ENCODE results near the gene NKAPL.

GRCh38 chr6:28274888-28275287, 15.8 kb downstream of the NKAPL start:
- no peak for TF ChIP-seq POLR2A (IDR thresholded peaks at IDR 0.05)
- TF ChIP-seq, protein P1, sequence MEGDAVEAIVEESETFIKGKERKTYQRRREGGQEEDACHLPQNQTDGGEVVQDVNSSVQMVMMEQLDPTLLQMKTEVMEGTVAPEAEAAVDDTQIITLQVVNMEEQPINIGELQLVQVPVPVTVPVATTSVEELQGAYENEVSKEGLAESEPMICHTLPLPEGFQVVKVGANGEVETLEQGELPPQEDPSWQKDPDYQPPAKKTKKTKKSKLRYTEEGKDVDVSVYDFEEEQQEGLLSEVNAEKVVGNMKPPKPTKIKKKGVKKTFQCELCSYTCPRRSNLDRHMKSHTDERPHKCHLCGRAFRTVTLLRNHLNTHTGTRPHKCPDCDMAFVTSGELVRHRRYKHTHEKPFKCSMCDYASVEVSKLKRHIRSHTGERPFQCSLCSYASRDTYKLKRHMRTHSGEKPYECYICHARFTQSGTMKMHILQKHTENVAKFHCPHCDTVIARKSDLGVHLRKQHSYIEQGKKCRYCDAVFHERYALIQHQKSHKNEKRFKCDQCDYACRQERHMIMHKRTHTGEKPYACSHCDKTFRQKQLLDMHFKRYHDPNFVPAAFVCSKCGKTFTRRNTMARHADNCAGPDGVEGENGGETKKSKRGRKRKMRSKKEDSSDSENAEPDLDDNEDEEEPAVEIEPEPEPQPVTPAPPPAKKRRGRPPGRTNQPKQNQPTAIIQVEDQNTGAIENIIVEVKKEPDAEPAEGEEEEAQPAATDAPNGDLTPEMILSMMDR (IDR thresholded peaks at IDR 0.05) = no peak
